Cardiac fibroblast (primary cell): ENCODE data around the gene TMEM129.
A peak's percentile ranks its signal among the peaks of the same experiment; 100 is the strongest.

Experiments used
- DNase-seq, 2 donors: peaks; one replicate each; pipeline versions ENCODE4 v3.0.0 to v3.0.0-alpha.2; 2010; ENCODE audit warnings: low read depth in 2 of 2
- H3K4me3 ChIP-seq, 2 donors: replicated peaks in 1 of 2; 1 replicate in 1 of 2; 2 replicates in 1 of 2; pipeline ENCODE4 v1.5.1; 2011; ENCODE audit warnings: low read depth in 2 of 2, low read length in 2 of 2, mild to moderate bottlenecking in 2 of 2, moderate library complexity in 1 of 2
- TF ChIP-seq, protein P1 (sequence below): IDR thresholded peaks from one replicate; pipeline ENCODE4 v1.5.1; 2011; ENCODE audit warnings: low read depth, mild to moderate bottlenecking, low read length, inconsistent platforms

The TMEM129 gene

DNA sequence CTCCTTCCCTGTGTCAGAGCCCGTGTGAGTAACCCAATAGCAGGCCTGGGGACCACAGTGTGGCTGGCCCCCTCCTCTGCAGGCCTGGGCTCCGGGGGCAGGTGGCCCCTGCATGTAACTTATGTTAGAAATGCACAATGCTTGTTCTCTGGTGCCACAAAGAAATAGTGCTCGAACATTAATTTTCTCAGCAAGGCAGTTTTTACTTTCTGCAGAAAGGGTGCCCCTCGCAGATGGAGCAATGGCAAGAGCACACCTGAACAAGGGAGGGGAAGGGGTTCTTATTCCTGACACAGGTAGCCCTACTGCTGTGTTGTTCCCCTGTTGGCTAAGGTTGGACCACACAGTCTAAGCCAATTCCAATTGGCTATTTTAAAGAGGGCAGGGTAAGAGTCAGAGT, 17.3 kb upstream of the TMEM129 start:
- DNase-seq = no peak
- H3K4me3 ChIP-seq = no peak overlapping the region
- TF ChIP-seq, protein P1, sequence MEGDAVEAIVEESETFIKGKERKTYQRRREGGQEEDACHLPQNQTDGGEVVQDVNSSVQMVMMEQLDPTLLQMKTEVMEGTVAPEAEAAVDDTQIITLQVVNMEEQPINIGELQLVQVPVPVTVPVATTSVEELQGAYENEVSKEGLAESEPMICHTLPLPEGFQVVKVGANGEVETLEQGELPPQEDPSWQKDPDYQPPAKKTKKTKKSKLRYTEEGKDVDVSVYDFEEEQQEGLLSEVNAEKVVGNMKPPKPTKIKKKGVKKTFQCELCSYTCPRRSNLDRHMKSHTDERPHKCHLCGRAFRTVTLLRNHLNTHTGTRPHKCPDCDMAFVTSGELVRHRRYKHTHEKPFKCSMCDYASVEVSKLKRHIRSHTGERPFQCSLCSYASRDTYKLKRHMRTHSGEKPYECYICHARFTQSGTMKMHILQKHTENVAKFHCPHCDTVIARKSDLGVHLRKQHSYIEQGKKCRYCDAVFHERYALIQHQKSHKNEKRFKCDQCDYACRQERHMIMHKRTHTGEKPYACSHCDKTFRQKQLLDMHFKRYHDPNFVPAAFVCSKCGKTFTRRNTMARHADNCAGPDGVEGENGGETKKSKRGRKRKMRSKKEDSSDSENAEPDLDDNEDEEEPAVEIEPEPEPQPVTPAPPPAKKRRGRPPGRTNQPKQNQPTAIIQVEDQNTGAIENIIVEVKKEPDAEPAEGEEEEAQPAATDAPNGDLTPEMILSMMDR = no peak

DNA sequence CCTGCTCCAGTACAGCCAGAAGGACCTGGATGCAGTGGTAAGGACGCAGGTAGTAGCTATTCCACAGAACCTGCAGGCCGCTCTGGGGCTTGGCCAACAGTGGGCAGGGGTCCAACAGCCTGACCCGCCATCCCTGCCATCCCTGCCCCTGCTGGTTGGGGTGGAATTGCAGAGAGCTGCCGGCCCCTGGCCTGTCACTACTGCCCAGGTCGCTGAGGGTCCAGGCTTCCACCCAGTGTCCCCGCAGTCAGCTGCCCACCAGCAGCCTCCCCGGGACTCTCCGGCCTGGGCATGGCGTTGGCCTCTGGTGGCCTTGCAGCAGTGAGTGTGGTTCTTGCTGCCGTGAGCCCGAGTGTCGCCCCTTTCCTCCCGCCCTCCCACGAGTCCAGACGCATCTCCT, 16.5 kb upstream of the TMEM129 start:
- H3K4me3 ChIP-seq = no peak overlapping the region
- DNase-seq = no peak
- TF ChIP-seq, protein P1 = no peak

DNA sequence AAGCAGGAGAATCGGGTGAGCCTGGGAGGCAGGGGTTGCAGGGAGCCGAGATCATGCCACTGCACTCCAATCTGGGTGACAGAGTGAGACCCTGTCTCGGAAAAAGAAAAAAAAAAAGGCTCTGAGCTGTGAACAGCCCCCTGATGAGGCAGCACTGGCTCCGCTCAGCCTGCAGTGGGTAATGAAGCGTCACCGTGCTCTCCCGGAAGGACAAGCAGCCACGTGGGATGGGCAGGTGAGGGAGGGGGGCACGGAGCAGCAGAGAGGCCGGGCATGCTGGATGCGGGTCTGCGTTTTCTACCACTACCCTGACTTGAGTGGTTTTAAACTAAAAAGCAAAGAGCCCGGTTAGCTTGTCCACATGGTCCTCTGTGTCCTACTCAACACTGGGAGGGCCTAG, 15.7 kb upstream of the TMEM129 start:
- no peak for DNase-seq
- TF ChIP-seq, protein P1 = no peak

DNA sequence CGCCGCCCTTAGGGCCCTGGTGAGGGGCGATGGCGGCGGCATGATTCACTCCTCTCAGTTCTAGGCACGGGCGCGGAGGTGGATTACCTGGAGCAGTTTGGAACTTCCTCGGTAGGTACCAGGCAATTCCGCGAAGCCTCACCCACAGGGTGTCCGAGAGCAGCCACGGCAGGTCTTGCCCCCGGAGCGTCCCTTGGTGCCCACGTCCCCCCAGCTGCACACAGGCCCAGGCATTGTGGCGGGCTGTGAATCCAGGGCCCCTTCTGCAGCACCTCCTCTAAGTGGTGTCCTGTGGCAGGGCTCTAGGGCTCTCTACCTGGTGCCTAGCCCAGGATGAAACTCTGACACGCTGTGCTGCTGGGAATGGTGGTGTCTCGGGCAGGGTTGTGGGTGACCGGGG, 14.1 kb upstream of the TMEM129 start:
- TF ChIP-seq, protein P1 = no peak
- no peak for DNase-seq
- no peak overlapping the region for H3K4me3 ChIP-seq

More for the DNA sequence above, 15.7 kb upstream of the TMEM129 start:
- no peak overlapping the region for H3K4me3 ChIP-seq

DNA sequence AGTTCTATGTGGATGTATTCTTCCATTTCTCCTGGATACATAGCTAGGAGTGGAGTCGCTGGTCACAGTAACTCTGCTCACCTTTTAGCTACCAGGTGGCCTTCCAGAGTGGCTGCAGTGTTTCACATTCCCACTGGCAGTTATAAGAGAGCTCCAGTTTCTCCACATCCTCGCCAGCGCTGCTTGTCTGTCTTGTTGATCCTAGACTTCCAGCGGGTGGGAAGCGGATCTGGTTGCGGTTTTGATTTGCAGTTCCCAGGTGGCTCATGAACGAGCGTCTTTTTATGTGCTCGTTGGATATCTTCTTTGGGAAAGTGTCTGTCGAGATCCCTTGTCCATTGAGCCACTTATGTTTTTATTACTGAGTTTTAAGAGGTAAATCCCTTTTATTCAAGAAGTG, 11.8 kb upstream of the TMEM129 start:
- DNase-seq = no peak
- TF ChIP-seq, protein P1 = no peak

DNA sequence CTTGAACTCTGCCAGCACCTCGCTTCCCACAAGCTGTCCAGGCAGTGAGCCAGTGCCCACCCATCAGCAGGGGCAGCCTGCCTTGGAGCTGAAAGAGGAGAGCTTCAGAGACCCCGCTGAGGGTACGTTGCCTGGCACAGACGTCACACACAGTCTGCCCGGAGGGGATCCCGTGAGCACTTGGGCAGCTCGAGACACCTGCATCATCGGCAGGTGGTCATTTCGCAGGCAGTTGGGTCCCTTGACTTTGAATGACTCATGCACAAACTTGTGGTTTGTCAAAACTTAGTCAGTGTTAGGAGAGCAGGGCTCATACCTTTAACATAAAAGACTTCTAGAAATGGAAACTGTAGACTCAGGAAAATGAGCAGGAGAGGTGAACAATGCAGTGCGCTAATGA, 10.1 kb upstream of the TMEM129 start:
- TF ChIP-seq, protein P1 = no peak
- no peak overlapping the region for H3K4me3 ChIP-seq
- peak in 1 of 2 donors; percentile 25 for DNase-seq

More for the DNA sequence above, 11.8 kb upstream of the TMEM129 start:
- no peak overlapping the region for H3K4me3 ChIP-seq

DNA sequence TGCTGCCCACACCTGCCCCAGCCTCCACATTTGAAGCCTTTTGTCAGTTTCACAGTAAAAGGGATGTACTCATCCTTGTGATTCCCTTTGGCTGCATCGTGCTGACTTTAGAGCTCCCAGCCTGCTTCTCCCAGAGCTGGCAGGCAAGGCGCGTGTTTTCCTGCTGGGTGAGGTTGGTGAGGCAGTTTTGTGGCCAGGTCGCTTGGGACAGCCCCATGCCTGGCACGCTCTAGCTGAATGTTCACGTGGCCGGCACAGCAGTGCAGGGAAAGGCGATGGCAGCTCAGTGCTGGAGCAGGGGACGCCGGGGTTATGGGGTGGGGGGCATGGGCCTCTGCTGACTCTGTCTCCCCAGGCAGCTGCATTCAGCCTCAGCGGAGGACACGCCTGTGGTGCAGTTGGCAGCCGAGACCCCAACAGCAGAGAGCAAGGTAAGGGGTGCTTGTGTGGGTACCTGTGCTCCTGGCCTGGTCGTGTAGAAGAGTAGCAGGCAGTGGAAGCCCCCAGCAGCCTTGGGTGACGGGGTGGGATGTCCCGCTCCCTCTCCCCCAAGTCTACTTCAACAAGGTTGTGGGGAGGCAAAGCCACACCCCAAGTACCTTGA, 9.5 kb upstream of the TMEM129 start:
- TF ChIP-seq, protein P1 = no peak
- H3K4me3 ChIP-seq = no peak overlapping the region
- no peak for DNase-seq
